HL-60 (cell line): ENCODE measurements around the gene FGF14.

Experiments
- POLR2AphosphoS5 ChIP-seq: IDR thresholded peaks from 2 replicates; pipeline ENCODE4 v1.6.1; 2012; ENCODE audit warnings: low read depth
- REST ChIP-seq: IDR thresholded peaks from 2 replicates; pipeline ENCODE4 v1.6.1; 2012; ENCODE audit warnings: low read depth; ENCODE audit not compliant: insufficient replicate concordance
- TF ChIP-seq, protein P1 (sequence below): IDR thresholded peaks from one replicate; pipeline ENCODE4 v1.5.1; 2011; ENCODE audit warnings: low read length, control low read depth, inconsistent platforms; ENCODE audit not compliant: insufficient read depth

DNA sequence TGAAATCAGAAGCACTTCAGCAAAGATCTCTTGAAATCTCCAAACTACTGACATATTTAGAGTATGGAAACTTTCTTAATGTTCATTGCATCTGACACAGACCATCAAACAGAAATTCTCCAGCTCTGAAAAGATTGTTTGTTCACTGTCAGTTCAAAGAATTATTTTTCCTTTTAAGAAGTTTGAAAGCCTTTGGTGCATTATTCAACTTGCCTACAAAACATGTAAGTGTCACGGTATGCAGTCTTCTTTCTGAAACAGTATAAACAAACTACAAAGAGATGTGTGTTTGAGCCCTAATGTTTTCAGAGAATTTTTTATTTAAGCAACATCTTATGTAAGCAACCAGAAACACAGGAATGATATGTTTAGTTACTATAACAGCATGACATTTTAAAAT is 125.4 kb downstream of the FGF14 start:
- TF ChIP-seq, protein P1, sequence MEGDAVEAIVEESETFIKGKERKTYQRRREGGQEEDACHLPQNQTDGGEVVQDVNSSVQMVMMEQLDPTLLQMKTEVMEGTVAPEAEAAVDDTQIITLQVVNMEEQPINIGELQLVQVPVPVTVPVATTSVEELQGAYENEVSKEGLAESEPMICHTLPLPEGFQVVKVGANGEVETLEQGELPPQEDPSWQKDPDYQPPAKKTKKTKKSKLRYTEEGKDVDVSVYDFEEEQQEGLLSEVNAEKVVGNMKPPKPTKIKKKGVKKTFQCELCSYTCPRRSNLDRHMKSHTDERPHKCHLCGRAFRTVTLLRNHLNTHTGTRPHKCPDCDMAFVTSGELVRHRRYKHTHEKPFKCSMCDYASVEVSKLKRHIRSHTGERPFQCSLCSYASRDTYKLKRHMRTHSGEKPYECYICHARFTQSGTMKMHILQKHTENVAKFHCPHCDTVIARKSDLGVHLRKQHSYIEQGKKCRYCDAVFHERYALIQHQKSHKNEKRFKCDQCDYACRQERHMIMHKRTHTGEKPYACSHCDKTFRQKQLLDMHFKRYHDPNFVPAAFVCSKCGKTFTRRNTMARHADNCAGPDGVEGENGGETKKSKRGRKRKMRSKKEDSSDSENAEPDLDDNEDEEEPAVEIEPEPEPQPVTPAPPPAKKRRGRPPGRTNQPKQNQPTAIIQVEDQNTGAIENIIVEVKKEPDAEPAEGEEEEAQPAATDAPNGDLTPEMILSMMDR: no peak
- TF ChIP-seq REST (no peak), POLR2AphosphoS5 (no peak)
